Fibroblast of skin of left biceps (primary cell): Measurements from ENCODE around the gene ANO8.
"Not testable (repeated sequence)": the region's sequence is repeated elsewhere in the genome, so short reads cannot be mapped to it uniquely, and the experiment has no call there.

Experiments used
- DNase-seq, 2 experiments: peaks; one replicate each; pipeline ENCODE4 v3.0.0-alpha.2; 2013; ENCODE audit warnings: low read depth in 2 of 2

Gene ANO8, protein sequence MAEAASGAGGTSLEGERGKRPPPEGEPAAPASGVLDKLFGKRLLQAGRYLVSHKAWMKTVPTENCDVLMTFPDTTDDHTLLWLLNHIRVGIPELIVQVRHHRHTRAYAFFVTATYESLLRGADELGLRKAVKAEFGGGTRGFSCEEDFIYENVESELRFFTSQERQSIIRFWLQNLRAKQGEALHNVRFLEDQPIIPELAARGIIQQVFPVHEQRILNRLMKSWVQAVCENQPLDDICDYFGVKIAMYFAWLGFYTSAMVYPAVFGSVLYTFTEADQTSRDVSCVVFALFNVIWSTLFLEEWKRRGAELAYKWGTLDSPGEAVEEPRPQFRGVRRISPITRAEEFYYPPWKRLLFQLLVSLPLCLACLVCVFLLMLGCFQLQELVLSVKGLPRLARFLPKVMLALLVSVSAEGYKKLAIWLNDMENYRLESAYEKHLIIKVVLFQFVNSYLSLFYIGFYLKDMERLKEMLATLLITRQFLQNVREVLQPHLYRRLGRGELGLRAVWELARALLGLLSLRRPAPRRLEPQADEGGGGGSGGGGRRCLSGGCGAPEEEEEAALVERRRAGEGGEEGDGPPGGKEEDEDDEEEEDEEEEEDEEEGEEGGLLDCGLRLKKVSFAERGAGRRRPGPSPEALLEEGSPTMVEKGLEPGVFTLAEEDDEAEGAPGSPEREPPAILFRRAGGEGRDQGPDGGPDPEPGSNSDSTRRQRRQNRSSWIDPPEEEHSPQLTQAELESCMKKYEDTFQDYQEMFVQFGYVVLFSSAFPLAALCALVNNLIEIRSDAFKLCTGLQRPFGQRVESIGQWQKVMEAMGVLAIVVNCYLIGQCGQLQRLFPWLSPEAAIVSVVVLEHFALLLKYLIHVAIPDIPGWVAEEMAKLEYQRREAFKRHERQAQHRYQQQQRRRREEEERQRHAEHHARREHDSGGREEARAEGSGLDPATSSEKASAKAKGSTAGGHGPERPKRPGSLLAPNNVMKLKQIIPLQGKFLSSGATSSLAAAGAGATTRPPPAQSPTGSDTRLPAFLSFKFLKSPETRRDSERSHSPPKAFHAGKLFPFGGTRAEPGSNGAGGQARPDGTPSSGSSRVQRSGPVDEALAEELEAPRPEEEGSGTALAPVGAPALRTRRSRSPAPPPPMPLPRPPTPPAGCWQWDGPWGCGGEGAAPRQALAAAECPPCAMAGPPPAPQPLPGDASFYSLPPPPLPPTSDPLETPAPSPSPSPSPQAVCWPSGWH

DNA sequence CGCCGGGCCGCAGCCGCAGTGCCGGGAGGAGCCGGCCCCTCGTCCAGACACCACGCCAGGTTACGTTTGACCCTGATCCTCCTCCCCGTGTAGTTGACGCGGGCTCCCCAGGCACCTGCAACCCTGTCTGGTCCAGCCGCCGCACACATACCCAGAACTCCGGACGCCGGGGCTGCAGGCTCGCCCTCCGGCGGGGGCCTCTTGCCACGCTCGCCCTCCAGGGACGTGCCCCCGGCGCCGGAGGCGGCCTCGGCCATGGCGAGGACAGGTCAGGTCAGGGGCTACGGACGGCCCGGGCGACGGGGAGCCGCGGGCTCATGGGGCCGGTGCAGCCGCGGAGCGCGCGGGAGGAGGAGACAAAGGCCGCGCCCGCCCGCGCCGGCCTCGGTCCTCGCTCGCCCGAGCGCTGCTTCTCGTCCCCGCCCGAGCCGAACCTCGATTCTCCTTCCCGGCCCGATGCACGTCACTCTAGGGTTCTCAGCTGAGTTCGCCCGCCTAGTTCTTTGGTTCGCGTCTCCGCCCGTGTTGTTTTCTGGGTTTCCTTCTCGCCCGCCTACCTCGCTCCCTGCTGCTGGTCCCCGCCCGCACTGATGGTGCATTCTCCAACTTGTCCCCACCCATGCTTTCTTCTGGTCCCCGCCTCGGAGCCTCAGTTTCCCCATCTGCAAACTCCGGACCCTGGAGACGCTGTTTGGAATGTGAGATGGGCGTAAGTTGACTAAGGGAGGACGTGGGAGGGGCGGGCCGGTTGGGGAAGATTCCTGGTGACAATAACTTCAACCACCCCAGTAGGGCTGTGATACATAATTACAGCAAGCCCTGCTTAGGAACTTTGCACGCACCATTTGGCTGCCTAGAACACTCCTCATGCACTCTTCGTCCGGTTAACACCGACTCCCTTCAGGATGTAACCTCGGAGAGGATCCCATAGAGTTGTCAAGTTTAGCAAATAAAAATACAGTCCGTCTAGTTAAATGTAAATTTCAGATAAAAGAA lies at the start of gene ANO8:
TSS of gene ANO8 (minus strand) at position 442 of the 996 bp plus-strand sequence. CDS start at position 257, 185 bp downstream.
- DNase-seq: peak; percentile 98

DNA sequence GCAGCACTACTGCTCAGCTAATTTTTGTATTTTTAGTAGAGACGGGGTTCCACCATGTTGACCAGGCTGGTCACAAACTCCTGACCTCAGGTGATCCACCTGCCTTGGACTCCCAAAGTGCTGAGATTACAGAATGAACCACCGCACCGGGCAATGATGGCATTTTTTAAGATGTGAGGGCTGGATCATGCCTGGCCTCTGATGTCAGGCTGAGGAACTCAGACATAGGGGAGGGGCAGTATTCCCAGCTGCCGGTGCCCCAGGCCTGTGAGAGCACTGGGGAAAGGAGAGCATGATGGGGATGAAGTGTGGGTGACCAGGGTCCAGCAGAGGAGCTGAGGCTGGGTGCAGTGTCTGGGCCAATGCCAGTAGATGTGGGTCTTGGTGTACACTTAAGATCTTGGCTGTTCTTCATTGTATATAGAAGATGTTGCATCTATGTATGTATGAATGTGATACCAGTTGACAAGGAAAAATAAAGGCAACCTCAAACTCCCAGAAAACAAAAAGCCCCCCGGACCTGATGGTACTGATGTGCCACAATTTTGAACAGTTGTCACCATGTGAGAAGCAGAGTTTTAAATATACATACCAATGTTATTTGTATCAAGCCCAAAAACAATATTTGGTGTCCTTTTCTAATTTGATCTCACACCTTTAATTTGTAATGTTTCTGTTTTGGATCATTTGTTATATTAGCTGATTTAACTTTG lies 45.9 kb upstream of the ANO8 start:
- no peak for DNase-seq

DNA sequence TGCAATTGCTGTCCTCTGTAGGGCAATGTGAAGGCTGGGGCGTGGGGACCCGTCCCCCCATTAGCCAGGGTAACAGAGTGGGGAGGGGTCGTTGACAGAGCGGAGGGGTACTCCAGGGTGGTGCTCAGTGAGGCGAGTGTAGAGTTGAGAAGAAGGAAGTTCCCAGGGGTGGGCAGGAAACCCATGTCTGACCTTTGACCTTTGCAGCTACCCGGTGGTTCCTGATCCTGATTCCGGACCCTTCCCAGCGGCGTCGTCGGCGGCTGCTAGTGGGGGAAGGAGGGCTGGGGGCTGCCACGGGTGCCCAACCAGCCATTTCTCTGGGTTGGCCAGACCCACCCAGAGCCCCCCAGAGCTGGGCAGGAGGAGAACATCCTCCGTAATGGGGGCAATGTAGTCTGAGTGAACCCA lies 44.6 kb upstream of the ANO8 start:
- no peak for DNase-seq

DNA sequence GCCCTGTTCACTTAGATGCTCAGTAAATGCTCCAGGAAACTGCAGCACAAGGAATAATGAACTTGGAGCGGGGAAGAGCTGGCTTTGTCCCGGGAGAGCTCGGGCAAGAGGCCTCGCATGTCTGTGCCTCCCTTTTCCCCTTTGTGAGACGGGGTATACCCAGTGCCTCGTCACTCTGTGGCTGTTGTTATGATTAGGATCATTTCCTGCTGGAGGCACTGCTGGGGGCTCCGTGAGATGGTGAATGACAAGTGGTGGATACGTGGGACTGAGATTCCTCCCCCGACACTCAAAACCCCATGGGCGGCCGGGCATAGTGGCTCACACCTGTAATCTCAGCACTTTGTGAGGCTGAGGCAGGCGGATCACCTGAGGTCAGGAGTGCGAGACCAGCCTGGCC lies 43.6 kb upstream of the ANO8 start:
- no peak for DNase-seq

DNA sequence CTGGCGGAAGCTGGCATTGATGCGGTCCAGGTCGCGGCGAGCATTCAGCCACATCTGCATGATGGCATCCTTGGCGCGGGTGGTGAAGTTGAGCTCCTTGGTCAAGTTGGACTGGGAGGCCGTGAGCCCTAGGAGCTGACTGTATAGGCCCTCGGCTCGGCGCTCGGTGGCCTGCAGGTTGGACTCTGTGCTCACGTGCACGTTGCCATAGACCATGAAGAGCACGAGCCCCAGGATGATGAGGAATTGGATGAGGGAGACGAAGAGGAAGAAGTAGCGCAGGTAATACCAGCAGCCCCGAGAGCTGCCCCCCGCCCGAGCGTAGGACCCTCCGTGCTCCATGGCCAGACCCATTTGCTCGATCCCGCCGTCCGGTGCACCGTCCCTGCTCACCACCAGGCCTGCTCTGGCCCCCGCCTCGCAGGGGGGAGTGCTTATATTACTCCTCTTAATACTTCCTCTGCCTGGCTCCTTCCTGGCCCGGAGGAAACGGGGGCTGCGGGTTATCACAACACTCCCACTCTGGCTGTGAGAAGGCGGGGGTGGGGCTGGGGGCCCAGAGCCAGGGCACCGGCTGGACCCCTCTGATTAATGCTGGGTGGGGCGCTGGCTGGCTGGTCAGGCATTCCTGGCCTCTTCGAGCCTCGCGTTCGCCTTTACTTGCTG lies 42.4 kb upstream of the ANO8 start, which contains the start of gene PLVAP:
TSS of gene PLVAP (minus strand) at position 408 of the 666 bp plus-strand sequence. CDS start at position 354, 54 bp downstream.
- no peak for DNase-seq

DNA sequence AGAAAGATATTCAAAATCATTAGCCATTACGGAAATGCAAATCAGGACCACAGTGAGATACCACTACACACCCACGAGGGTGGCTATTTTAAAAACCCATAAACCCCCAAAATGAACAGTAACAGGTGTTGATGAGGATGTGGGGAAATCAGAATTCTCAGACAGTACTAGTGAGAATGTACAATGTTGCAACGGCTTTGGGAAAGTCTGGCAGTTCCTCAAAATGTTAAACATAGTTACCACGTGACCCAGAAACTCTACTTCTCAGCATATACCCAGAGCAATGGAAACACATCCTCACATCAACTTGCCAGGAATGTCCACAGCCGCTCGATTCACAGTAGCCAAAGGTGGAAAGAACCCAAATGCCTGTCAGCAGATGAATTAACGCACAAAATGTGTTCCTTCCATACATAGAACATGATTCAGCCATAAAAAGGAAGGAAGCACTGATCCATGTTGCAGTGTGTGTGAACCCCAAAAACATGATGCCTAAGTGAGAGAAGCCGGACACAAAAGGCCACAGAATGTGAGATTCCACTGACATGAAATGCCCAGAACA lies 35.5 kb upstream of the ANO8 start:
- DNase-seq: peak; percentile 18 to 20

DNA sequence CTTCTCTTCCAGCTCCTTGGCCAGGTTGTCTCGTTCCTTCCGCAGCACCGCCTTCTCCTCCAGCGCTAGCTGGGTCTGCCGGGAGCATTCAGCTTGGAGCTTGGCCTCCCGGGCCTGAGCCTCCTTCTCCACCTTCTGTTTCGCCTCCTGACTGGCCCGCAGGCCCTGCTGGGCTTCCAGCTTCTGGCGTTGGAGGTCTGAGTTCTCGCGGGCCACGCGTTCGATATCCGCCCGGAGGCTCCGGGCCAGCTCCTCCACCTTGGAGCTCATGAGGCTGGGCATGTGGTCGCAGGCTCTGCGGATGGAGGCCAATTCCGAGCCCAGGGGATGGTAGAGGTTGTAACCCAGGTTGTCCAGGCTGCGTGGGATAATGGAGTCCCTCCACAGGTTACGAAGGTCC lies 30.7 kb upstream of the ANO8 start:
- no peak for DNase-seq

DNA sequence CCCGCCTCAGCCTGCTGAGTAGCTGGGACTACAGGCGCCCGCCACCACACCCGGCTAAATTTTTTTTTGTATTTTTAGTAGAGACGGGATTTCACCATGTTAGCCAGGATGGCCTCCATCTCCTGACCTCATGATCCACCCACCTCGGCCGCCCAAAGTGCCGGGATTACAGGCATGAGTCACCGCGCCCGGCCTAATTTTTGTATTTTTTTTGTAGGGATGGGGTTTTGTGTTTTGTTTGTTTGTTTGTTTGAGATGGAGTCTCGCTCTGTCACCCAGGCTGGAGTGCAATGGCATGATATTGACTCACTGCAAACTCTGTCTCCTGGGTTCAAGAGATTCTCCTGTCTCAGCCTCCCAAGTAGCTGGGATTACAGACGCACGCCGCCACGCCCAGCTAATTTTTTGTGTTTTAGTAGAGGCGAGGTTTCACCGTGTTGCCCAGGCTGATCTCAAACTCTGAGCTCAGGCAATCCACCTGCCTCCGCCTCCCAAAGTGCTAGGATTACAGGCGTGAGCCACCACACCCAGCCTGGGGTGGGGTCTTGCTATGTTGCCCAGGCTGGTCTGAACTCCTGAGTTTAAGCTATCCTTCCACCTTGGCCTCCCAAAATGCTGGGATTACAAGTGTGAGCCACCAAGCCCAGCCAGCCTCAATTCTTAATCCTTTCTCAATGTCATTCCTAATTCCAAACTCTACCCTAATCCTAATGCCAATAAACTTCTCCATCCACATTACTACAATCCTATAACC lies 29.4 kb upstream of the ANO8 start:
- DNase-seq: not testable (repeated sequence)

DNA sequence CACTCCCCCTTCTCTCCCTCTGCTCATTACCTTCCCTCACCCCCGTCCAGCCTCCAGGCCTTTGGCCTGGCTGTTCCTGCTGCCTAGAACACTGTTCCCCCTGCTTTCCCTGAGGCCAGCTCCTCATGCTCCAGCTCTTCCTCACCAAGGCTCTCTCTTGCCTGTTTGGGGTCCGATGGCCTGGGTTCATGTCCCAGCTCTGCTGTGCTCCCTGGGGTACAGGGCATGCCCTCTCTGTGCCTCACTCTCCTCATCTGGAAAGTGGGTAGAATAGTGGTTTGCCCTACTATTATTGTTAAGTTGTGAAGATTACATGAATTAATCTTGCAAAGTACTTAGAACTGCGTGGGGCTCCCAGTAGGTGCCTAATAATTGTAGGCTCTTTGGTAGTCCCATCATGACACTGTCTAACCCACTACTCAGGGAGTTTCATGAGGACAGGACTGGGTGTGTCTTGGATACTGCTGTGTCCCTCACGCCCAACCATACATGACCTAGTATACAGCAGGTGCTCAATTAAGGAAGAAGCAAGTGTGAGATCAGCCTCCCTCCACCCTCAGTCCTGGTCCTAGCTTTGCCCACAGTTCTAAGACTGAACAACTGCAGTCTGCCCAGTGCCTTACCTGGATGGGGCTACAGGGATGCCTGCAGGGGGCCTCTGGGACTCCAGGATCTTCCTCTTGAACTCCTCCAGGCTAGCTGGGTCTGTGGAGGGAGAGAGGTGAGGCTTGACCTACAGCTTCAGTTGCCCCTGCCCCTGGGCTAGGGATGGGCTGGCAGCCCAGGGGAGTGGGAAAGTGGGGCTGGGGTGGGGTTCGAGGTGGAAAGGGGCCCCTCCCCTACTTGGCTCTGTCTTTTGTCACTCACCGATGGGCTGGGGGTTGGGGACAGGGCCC lies 25.5 kb upstream of the ANO8 start:
- DNase-seq: no peak

DNA sequence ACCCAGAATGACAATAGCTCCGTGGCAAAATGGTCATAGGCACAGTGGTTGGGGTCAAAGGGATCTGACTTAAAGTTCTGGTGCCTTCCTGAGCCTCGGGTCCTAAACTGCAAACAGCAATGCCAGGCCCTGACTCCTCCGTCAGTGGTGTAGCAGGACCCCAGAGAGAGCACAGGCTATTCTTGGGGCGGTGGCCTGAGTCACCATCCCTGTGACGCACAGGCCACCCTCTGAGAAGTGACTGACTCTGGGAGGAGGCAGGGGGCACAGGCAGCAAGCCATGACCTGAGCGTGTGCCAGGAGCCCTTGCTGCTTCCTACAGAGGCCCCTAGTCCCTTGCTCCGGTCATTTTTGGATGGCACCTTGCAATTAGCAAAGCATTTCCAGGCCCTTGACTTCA lies 23.7 kb upstream of the ANO8 start:
- DNase-seq: no peak

DNA sequence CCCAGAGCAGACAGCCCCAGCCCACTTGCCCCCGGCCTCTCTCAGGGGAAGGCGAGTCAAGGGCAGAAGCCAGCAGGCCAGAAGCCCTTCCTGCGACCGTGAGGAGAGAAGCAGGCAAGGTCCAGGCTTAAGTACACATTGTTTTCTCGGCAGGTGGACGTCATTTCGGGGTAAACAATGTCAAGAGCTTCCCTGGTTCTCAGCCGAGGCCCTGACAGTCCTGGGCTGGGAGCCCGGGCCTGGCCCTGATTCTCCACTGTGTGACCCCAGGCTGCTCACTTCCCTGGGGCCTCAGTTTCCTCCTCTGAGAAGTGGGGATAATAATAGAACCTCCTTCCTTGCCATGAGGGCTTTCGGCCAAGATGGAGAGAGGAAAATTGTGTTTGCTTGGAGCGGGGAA lies 23.1 kb upstream of the ANO8 start:
- DNase-seq: no peak

DNA sequence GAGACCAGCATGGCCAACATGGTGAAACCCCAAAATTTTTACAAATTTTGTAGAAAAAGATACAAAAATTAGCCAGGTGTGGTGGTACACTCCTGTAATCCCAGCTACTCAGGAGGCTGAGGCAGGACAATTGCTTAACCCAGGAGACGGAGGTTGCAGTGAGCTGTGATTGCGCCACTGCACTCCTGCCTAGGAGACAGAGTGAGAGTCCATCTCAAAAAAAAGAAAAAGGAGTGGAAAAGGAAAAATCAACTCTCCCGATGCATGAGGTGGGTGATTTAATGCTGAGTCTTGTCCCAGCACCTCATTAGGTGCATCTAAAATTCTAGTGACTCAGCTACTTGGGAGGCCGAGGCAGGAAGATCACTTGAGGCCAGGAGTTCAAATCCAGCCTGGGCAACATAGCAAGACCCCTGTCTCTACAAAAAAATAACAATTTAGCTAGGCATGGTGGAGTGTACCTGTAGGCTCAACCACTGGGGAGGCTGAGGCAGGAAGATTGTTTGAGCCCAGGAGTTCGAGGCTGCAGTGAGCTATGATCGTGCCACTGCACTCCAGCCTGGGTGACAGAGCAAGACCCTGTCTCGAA lies 22.5 kb upstream of the ANO8 start:
- no peak for DNase-seq

DNA sequence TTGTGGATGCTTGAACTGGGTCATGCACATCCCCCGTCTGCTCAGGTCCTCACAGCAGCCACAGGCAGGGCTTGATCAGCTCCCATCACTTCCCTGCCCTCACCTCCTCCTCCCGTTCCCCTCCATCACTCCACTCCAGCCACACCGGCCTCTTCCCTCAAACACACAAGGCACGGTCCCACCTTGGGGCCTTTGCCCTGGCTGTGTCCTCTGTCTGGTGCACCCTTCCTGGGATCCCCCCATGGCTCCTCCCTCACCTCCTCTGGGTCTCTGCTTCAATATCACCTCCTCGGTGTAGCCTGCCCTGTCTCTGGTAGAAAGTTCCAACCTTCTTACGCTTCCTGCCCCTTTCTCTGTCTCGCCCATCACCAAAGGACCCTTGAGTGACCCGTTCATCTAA lies 18.7 kb upstream of the ANO8 start:
- DNase-seq: no peak

DNA sequence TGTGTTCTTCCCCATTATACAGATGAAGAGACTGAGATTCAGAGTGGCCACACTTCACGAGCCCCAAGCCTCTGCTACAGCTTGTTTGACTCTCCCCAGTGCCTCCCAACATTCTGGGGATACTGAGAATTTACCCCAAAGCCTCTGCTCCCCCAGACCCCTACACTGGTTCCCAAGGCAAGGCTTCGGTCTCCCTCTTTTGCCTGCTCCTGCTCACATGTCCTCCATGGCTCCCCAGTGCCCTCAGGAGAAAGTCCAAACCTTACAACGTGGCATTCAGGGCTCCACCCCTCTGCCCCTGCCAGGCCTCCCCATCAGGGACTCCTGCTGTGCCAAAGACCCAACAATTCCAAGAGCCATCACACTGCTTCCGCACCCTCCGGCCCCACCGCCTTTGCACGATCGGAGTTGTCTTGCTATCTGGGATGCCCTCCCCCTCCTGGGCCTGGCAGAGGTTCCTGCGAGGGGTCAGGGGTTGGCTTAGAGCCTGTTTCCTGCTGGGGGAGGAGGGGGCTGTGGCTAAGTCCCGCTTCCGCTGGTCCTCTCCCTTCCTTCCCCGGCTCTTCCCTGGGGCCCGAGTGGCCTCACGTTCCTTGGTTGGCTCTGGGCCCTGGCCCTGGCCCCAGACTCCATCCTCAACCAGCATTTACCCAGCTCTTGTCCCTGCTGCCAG lies 18.1 kb upstream of the ANO8 start:
- DNase-seq: no peak

DNA sequence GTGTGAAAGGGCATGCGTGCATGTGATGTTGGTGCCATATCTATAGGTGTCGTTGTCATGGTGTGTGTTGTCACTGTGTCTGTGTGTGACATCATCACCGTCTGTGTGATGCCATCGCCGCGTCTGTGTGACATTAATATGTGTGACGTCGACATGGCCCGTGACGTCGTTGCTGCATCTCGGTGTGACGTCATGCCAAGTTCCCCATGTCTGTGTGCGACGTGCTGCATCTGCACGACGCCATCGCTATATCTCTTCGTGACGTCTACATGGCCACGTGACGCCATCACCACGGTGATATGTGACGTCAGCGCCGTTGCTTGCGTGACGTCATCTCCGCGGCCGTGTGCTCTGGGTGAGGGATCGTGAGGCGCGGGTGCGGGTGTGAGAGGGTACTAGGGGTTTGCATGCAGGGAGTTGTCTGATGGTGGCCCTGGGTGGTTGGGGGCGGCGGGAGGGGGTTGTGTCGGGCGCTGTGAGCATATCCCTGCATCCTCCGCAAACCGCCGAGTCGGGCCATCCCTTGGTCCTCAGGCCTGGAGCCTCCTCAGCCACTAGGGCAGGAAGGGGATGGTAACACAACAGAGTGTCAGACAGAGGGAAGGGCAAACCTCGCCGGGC lies 17.3 kb upstream of the ANO8 start:
- DNase-seq: no peak

DNA sequence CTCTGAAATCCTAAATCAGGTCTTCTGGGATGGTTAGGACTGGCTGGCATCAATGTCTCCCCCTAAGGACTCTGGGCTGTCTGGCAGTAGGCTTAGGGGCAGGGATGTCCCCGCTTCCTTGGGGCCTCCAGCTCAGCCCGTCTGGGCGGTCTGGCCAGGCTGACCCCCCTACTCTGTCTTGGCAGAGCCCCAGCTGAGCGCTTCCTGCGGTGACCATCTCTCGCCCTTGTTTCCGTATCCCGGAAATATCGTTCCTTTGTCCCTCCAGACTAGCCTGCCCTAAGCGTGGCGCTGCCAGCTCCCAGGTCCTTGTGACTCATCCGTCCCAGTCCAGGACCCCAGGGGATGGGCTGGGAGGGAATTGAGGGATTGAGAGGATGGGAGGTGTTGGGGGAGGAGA lies 14.0 kb upstream of the ANO8 start:
- no peak for DNase-seq
